ENCODE results near the gene NUP214.
"Not testable (repeated sequence)": the region's sequence is repeated elsewhere in the genome, so short reads cannot be mapped to it uniquely, and the experiment has no call there.

Gene NUP214

GRCh38 chr9:131235480-131235851 is 110.1 kb downstream of the NUP214 start:
- no peak for DNase-seq

- DNase-seq: no peak
Observed at GRCh38 chr9:131236161-131236560, 110.8 kb downstream of the NUP214 start.

GRCh38 chr9:131236761-131237160 is 111.4 kb downstream of the NUP214 start:
- DNase-seq: no peak

GRCh38 chr9:131237291-131237690 is 111.9 kb downstream of the NUP214 start:
- no peak for DNase-seq

DNA sequence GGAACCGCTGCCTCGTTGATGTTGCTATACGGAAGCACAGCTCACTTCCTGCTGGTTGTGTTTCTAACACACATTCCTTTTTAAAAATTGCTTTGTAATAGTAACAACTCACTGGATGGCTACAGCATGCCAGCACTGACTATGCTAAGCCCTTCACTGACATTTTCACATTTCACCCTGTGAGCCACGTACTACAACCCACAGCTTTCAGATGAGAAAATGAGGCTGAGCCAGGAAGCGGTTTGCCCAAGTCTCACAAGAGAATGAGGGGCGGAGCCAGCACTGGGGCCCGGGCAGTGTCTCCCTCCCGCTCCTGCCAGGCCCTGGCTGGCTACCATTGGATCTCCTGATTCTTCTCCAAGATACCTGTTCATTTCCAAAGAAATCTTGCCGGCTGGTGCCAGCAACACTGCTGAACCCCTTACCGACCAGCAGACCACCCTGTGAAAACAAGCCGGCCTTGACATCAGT is 112.6 kb downstream of the NUP214 start:
- DNase-seq: peak; percentile 86

DNA sequence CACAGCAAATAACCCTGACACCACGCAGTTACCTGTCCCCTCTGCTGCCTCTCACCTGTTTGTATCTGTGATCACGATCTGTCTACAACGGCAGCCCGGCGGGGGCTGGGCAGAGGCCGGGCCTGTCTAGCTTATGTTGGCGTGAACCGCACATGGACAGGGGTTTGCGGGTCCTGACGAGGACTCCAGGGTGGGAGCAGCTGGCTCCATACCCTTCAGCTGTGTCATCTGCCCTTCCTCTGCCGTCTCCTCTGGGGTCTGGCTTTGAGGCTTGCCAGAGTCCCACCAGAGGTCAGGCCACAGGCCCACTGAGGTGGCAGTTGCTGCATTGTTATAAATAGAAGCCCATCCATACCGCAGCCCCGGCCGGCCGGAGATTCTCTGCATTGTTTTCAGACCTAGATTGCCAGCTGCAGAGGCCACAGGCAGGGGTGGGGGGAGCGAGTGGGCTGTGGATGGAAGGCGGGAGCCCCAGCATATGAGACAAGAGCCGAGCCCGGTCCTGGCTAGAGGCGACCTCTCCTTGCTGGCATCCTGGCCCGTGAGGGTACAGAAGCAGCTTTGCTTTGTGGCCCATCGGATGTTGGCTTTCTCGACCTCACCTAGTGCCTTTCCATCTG is 113.1 kb downstream of the NUP214 start:
- DNase-seq: peak; percentile 67

DNA sequence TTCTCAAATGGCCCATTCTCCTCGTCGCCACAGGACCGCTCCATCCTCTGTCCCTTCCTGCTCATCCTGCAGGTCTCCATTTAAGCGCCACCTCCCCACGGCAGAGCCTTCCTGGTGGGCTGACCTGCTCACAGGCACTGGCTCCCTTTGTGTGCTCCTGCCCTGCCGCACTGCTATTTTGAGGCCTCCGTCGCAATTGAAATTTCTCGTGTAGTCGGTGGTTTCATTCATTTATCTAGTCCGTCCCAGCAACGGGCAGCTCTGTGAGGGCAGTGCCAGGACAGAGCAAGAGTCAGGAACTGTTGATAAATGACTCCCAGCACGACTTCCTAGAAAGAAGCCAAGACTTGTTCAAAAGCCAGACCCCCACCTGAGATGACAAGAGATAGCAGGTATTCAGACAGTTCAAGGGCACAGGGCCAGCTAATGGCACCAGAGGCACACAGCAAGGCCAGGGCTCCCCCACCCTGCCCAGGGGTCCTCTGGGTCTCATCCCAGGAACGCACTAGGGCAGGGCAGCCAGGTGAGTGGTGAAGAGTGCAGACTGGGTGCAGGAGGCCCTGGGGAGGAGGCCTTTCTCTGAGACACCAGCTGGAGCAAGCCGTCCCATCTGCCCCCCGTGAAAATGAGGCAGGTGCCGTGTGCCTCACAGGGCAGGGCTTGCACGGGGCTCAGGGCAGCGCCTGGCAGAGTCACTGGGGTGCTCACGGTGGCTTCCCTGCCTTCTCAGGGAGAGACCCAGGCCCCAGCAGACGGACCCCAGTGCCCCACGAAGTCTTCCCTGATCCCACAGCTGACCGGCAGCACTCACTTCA is 114.0 kb downstream of the NUP214 start:
- DNase-seq: no peak

DNA sequence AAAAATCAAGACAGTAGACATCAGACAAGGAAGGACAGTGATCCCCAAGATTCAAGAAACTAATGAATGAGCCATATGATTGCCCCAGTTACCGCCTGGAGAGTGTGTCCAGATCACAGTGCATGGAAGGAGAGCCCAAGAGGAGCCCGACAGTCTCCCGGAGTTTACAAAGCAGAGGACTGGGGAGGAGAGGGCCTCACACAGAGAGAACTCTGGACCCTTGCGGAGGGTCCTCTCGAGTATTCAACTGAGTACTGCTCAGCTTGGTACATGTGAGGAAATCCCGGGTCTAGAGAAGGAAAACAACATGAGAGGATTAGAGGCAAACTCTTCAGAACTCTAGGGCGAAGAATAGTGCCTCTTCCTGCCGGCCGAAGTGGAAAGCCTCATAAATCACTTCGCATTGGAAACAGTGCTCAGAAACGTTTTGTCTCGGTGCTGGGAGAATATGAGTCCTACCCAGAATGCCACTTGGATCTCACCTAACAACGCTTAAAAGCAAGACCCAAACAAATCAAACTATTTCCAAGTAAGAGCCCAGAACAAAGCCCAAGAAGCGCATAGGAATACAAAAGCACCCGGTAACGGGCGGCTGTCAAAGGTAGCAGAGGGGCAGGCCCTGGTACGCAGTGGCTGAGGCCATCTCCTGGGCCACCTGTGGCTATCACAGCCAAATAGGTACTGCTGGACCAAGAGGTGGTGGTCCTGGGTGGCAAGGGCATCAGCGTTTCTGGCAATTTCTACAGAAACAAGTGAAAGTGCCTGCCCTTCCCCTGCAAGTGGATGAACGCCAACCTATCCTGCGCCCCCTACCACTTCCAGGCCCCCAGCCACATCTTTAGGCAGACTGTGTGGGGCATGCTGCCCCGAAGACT is 114.9 kb downstream of the NUP214 start:
- DNase-seq: no peak

GRCh38 chr9:131244331-131244730 is 118.9 kb downstream of the NUP214 start:
- DNase-seq: not testable (repeated sequence)

DNA sequence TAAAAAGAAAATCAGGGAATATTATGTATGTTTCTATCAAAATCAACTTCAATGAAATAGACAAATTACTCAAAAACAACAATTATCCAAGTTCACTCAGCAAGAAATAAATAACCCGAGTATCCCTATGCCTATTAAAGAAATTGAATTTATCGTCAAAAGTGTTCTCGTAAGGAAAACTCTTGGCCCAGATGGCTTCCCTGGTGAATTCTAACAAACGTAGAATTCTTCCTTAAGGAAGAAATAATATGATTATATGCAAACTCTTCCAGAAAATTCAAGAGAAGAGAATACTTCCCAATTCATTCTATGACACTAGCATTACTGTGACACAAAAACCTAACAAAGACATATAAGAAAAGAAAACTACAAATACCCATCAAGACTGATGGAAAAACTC is 121.2 kb downstream of the NUP214 start:
- DNase-seq: no peak

DNA sequence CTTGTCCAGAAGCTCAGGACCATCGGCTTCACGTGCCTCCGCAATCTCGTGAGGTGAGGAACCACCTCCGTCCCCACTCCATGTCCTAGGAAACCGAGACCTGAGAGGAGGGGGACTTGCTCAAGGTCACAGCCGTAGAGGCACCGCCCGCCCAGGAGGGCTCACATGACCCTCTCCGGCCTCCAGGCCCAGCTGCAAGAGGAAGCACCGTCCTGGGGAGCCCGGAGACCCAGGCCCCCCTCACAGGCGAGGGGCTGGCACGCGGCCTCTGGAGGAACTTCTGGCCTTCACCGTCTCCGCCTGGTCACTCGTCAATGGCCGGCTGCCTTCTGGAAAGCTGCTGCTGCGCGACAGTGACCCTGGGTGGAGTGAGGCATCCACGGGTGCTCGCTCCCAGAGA is 126.7 kb downstream of the NUP214 start:
- DNase-seq: no peak

GRCh38 chr9:131253891-131254491 is 128.6 kb downstream of the NUP214 start:
- DNase-seq: peak; percentile 40

DNA sequence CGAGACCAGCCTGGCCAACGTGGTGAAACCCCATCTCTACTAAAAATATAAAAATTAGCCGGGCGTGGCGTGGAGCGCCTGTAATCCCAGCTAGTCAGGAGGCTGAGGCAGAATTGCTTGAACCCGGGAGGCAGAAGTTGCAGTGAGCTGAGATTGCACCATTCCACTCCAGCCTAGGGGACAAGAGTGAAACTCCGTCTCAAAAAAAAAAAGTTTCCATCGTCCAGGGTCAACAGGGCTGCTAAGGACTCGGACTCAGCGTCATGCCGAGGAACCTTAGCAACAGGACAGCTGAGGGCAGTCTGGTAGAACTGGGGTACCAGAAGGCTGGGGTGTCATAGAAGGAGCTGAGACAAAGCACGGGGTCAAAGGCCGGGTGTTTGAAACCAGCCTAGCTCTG is 129.2 kb downstream of the NUP214 start:
- DNase-seq: no peak

GRCh38 chr9:131255676-131256197 is 130.4 kb downstream of the NUP214 start:
- DNase-seq: no peak

GRCh38 chr9:131257266-131258025 is 132.1 kb downstream of the NUP214 start:
- no peak for DNase-seq

DNA sequence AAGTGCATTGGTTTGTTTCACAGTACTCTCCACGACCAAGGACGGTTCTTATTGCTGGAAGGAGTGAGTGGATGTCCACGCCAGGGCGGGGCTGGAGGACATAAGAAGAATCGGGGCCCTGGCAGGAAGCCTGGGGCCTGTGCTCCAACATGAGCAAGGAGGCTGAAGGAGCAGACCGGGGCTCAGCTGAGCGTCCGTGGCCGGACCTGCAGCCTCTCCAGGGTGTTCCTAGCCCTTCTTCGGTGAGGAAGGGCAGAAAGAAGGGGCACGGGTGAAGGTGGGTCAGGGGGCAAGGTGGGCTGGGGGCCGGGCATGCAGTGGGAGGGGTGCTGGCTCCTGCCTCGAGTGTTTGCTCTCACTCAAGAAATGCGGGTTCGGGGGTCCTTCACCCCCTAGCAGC is 132.8 kb downstream of the NUP214 start:
- no peak for DNase-seq

DNA sequence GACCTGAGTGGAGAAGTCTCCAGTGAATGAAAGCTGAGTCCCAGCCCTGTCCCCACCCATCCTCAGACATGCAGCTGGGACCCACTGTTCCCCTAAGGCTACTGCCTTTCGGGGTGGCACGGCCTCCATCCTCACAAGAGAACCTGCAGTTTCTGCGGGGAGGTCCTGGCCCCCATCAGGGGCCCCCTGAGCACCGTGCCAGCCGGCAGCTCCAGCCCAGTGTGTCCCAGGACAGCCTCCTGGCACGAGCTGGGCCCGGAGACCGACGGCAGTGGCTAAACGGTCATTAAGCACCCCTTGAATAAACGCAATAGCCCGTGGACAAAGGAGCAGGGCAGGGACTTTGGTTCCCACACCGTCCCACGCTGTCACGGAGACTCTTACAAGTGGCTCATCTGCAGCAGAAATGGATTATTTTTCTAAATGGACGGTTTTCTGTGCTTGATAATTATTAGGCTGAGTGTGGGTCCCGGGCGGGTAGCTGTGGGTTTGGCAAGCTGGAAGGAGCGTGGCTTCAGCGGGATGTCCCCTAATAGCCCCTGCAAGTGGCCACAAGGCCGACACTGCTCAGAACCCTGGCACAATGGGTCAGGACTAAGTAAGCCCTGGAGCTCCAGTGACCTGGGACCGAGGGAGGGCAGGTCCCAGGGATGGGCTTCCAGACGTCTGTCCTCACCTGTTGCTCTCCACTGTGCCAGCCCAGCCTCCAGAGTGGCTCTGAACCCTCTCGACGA is 133.5 kb downstream of the NUP214 start:
- DNase-seq: no peak

GRCh38 chr9:131259432-131259898 is 134.1 kb downstream of the NUP214 start:
- no peak for DNase-seq

- no peak for DNase-seq
Observed at GRCh38 chr9:131259916-131260597, 134.7 kb downstream of the NUP214 start.

GRCh38 chr9:131260751-131261452 is 135.5 kb downstream of the NUP214 start:
- no peak for DNase-seq
